Measurements from ENCODE around the gene TUBA8. TPM values are rescaled to one million over a fixed set of nuclear protein-coding genes. Genes with fewer than 3 reads are reported as not detected.
"Not testable (repeated sequence)": the region's sequence is repeated elsewhere in the genome, so short reads cannot be mapped to it uniquely, and the experiment has no call there.

Gene TUBA8
- total RNA-seq, 5 donors from 2014 or later (not counting 1 experiment from before 2014, with no cell fraction given): 1.5 to 3.3 (median 2.6) TPM

DNA sequence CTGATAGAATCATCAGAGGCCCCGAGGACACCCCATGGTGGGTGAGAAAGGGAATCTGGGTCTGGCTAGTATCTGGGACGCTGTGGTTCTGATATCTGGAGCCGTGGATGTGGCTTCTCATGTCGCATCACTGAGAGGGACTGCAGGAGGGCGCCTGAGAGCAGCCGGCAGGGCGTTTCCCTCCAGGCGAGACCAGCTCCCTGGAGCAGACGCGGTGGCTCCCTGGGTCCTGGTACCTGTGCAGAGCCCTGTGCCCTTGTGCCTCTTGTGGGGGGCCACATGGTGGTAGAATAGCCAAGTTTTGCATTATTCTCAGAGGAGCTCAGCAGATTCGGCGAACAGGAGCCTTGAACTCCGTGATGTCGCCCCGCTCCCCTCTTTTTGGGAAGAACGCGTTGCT is 59.7 kb downstream of the TUBA8 start:
- ATAC-seq (replicated peaks in 1 of 4); DNase-seq; H3K4me3 Mint-ChIP-seq; H3K4me1 Mint-ChIP-seq; H3K27me3 Mint-ChIP-seq; H3K9me3 ChIP-seq; POLR2A ChIA-PET; H3K4me3 ChIP-seq (ENCODE audit: control insufficient read depth in 1 of 2, extremely low read depth in 1 of 2, low read length in 1 of 2); H3K36me3 ChIP-seq (ENCODE audit: control insufficient read depth in 2 of 2, extremely low read depth in 1 of 2, insufficient read depth in 1 of 2, low read length in 1 of 2); H3K27ac ChIP-seq (ENCODE audit: low read length); H3K4me1 ChIP-seq (ENCODE audit: control insufficient read depth in 1 of 2, extremely low read depth in 1 of 2, insufficient read depth in 2 of 2, low read length in 2 of 2); CTCF ChIA-PET; H3K27ac Mint-ChIP-seq; H3K27me3 ChIP-seq (replicated peaks in 1 of 2; ENCODE audit: control insufficient read depth in 2 of 2, extremely low read depth in 1 of 2, insufficient read depth in 2 of 2, low read length in 1 of 2); H3K9me3 Mint-ChIP-seq: not testable (repeated sequence)
- H3K36me3 Mint-ChIP-seq: peaks cover 25% of the 10 kb centered on the region
- WGBS (ENCODE audit: insufficient coverage): 95% methylated on average over 7 of the region's 17 CpGs

DNA sequence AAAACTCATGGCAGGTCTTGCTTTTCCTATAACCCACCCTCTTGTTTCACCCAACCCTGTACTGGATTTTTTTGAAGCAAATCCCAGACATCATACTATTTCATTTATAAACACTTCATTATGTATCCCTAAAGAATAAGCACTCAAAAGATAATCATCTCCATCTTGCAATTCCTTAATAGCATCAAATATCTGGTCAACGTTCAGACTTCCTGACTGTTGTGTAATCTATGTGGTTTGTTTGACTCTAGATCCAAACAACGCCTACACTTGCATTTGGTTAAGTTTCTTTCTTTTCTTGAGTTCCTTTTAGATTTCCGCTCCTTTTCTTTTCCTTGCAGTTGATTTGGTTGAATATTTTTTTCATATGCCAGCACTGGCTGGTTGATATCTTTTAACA is 61.6 kb downstream of the TUBA8 start:
- CTCF ChIA-PET; DNase-seq; H3K4me3 ChIP-seq (ENCODE audit: control insufficient read depth in 1 of 2, extremely low read depth in 1 of 2, low read length in 1 of 2); H3K27me3 Mint-ChIP-seq; ATAC-seq (replicated peaks in 1 of 4); H3K9me3 ChIP-seq; H3K27me3 ChIP-seq (replicated peaks in 1 of 2; ENCODE audit: control insufficient read depth in 2 of 2, extremely low read depth in 1 of 2, insufficient read depth in 2 of 2, low read length in 1 of 2); POLR2A ChIA-PET; H3K36me3 ChIP-seq (ENCODE audit: control insufficient read depth in 2 of 2, extremely low read depth in 1 of 2, insufficient read depth in 1 of 2, low read length in 1 of 2); H3K4me1 ChIP-seq (ENCODE audit: control insufficient read depth in 1 of 2, extremely low read depth in 1 of 2, insufficient read depth in 2 of 2, low read length in 2 of 2); H3K27ac ChIP-seq (ENCODE audit: low read length); H3K4me3 Mint-ChIP-seq; H3K27ac Mint-ChIP-seq; H3K4me1 Mint-ChIP-seq; H3K9me3 Mint-ChIP-seq: not testable (repeated sequence)
- WGBS (ENCODE audit: insufficient coverage): no CpG with 5 or more reads among the region's 3 CpGs
- peaks cover 20% of the 10 kb centered on the region for H3K36me3 Mint-ChIP-seq

DNA sequence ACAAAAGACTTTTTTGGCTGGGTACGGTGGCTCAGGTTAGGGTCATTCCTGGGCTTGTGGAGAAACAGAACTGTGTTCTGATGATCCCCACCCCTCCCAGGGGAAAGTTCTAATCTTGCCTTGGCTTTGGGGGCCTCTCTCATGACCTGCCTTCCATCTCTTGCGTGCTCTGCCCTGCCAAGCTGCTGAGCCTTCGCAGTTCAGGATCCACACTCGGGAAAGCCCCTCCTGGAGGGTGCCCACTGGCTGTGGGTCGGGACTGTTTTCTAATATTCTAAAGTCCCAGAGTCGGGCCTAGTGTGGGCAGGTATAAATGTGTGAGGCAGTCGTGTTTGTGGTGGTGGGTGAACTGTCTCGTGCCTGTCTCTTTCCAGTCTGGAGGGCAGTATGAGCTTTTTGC is 62.2 kb downstream of the TUBA8 start:
- H3K9me3 Mint-ChIP-seq; H3K4me3 Mint-ChIP-seq; H3K27me3 ChIP-seq (replicated peaks in 1 of 2; ENCODE audit: control insufficient read depth in 2 of 2, extremely low read depth in 1 of 2, insufficient read depth in 2 of 2, low read length in 1 of 2); H3K36me3 ChIP-seq (ENCODE audit: control insufficient read depth in 2 of 2, extremely low read depth in 1 of 2, insufficient read depth in 1 of 2, low read length in 1 of 2); POLR2A ChIA-PET; ATAC-seq (replicated peaks in 1 of 4); H3K4me3 ChIP-seq (ENCODE audit: control insufficient read depth in 1 of 2, extremely low read depth in 1 of 2, low read length in 1 of 2); H3K4me1 ChIP-seq (ENCODE audit: control insufficient read depth in 1 of 2, extremely low read depth in 1 of 2, insufficient read depth in 2 of 2, low read length in 2 of 2); H3K4me1 Mint-ChIP-seq; CTCF ChIA-PET; H3K27ac ChIP-seq (ENCODE audit: low read length); H3K9me3 ChIP-seq; DNase-seq; H3K27ac Mint-ChIP-seq; H3K27me3 Mint-ChIP-seq: not testable (repeated sequence)
- WGBS (ENCODE audit: insufficient coverage): 100% methylated on average over 4 of the region's 8 CpGs
- H3K36me3 Mint-ChIP-seq: peaks cover 20% of the 10 kb centered on the region

DNA sequence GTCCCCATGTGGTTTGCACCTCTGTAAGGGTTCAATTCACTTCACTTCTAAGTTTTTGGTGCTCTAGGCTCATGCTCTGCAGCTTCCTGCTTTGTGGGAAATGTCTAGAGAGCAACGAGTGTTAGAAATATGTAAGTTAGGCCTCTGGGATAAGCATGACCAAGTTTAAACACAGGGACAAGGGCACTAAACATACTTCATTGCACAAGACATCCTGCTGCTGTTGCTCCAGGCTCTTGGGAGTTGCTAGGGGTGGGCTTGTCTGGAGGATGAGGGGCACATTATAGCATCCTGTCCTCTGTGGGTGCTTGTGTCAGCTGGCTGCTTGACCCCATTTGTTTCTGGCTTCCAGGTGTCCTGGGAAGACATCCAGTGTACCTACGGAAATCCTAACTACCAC is 62.8 kb downstream of the TUBA8 start:
- DNase-seq; H3K27ac Mint-ChIP-seq; H3K27me3 Mint-ChIP-seq; H3K4me1 ChIP-seq (ENCODE audit: control insufficient read depth in 1 of 2, extremely low read depth in 1 of 2, insufficient read depth in 2 of 2, low read length in 2 of 2); H3K27ac ChIP-seq (ENCODE audit: low read length); H3K9me3 ChIP-seq; H3K9me3 Mint-ChIP-seq; ATAC-seq (replicated peaks in 1 of 4); H3K4me3 Mint-ChIP-seq; H3K4me3 ChIP-seq (ENCODE audit: control insufficient read depth in 1 of 2, extremely low read depth in 1 of 2, low read length in 1 of 2); CTCF ChIA-PET; H3K4me1 Mint-ChIP-seq; POLR2A ChIA-PET; H3K27me3 ChIP-seq (replicated peaks in 1 of 2; ENCODE audit: control insufficient read depth in 2 of 2, extremely low read depth in 1 of 2, insufficient read depth in 2 of 2, low read length in 1 of 2); H3K36me3 ChIP-seq (ENCODE audit: control insufficient read depth in 2 of 2, extremely low read depth in 1 of 2, insufficient read depth in 1 of 2, low read length in 1 of 2): not testable (repeated sequence)
- peaks cover 19% of the 10 kb centered on the region for H3K36me3 Mint-ChIP-seq
- WGBS (ENCODE audit: insufficient coverage): no CpG with 5 or more reads among the region's 2 CpGs

Other genes starting within 250 kb of the TUBA8 start
- gene MICAL3, start 86.2 kb upstream of the TUBA8 start, total RNA-seq: 10 to 100 TPM; 19.1 to 37.5 (median 22.3) TPM
- 10 to 100 TPM; 30.2 to 42.7 (median 39.8) TPM for gene PEX26, start 32.8 kb upstream of the TUBA8 start, total RNA-seq
- 1 to 10 TPM; 2.8 to 6.0 (median 4.7) TPM for gene USP18, start 39.4 kb downstream of the TUBA8 start, total RNA-seq

Measured in T-cell (primary cell).